Gastroesophageal sphincter (tissue), 4 donors: Measurements from ENCODE around the gene MEIS2. TPM values are rescaled to one million over a fixed set of nuclear protein-coding genes. Genes with fewer than 3 reads are reported as not detected.

Experiments
- ATAC-seq: fragments of 150-250 bp; one replicate; pipeline ENCODE4 v1.9.1; 2016; ENCODE audit warnings: mild to moderate bottlenecking, moderate library complexity
- H3K27ac ChIP-seq, 4 donors: fragments of 200-600 bp; sonication (generic) in 3 of 4; 1 replicate in 3 of 4; 2 replicates in 1 of 4; pipeline ENCODE4 v1.5.1; 2016 to 2019
- H3K27me3 ChIP-seq: fragments of 200-600 bp; sonication (generic); one replicate; pipeline ENCODE4 v1.5.1; 2019
- H3K36me3 ChIP-seq, 2 donors: fragments of 200-600 bp; sonication (generic); one replicate each; pipeline ENCODE4 v1.5.1; 2019; ENCODE audit warnings: control low read depth in 1 of 2
- H3K4me1 ChIP-seq, 3 donors: fragments of 200-600 bp; sonication (generic); 1 replicate in 2 of 3; 2 replicates in 1 of 3; pipeline ENCODE4 v1.5.1; 2016 to 2019; ENCODE audit warnings: control low read depth in 2 of 3
- H3K4me3 ChIP-seq, 2 donors: fragments of 200-600 bp; sonication (generic); one replicate each; pipeline ENCODE4 v1.5.1; 2019; ENCODE audit warnings: mild to moderate bottlenecking in 1 of 2, moderate library complexity in 1 of 2
- H3K9me3 ChIP-seq, 3 donors: fragments of 200-600 bp; sonication (generic); one replicate each; pipeline ENCODE4 v1.5.1; 2017 to 2019; ENCODE audit warnings: control low read depth in 2 of 3
- CTCF ChIP-seq, 4 experiments: fragments of 200-600 bp in 2 of 4; fragments of 450-650 bp in 2 of 4; sonication (generic) in 1 of 4; IDR thresholded peaks; one replicate each; pipeline ENCODE4 v1.5.1; 2017 to 2019; ENCODE audit warnings: antibody characterized with exemption in 4 of 4, mild to moderate bottlenecking in 2 of 4, moderate library complexity in 2 of 4
- EP300 ChIP-seq: sonication (generic); formaldehyde crosslinking; IDR thresholded peaks from one replicate; pipeline ENCODE4 v1.6.1; 2017; ENCODE audit warnings: antibody characterized with exemption, mild to moderate bottlenecking
- POLR2A ChIP-seq, 2 donors: fragments of 450-650 bp; IDR thresholded peaks; one replicate each; pipeline ENCODE4 v1.6.1; 2017; ENCODE audit warnings: antibody characterized with exemption in 2 of 2, mild to moderate bottlenecking in 2 of 2, moderate library complexity in 1 of 2
- POLR2AphosphoS5 ChIP-seq: sonication (generic); formaldehyde crosslinking; IDR thresholded peaks from one replicate; pipeline ENCODE4 v1.6.1; 2017; ENCODE audit warnings: antibody characterized with exemption
- WGBS, 2 donors: methylation state at CpG; one replicate each; pipeline ENCODE4 v1.1.5; 2018; ENCODE audit warnings: low coverage in 1 of 2; 5-methylcytosine and 5-hydroxymethylcytosine counted together
- total RNA-seq, 4 donors: library from RNA; depleted of rRNA; stranded (reverse); fragments of >200 nt; gene quantifications; one replicate each; pipeline ENCODE4 v1.1.0, GENCODE V29; 2016

MEIS2 gene
- total RNA-seq, 4 donors from 2014 or later, result 43.1 to 108 (median 85.7) TPM

DNA sequence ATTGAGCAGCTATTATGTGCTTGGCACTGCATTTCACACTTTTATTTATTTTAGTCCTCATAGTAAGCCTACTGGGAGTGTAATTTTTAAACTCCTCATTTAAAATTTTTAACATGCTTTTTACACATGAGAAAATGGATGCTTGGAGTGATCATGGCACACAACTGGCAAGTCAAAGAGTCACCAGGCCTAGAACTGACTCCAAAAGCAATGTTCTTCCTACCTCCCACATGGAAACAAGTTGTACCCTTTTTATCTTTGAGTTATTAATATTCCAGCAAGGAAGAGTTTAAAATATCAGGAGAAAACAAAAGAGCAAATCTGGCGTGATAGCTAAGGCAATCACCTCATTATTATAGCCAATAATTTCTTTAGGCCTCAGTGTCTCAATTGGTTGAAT lies 100.6 kb downstream of the MEIS2 start:
- no peaks in the 10 kb centered on the region for H3K27me3 ChIP-seq
- ATAC-seq, result no peak
- WGBS, 2 donors, result 89 to 90% methylated on average over 1 of the region's 1 CpG
- H3K4me3 ChIP-seq, result no peak overlapping the region
- peaks cover 0 to 12% of the 10 kb centered on the region in 2 donors for H3K36me3 ChIP-seq
- H3K4me1 ChIP-seq, result peaks cover 0 to 18% (median 4%) of the 10 kb centered on the region in 3 donors
- TF ChIP-seq POLR2A (IDR thresholded peaks at IDR 0.05) (no peak), CTCF (IDR thresholded peaks at IDR 0.05) (no peak), POLR2AphosphoS5 (no peak), EP300 (no peak)
- H3K27ac ChIP-seq, result no peak overlapping the region
- H3K9me3 ChIP-seq, result no peaks in the 10 kb centered on the region

- peak overlapping the region in 1 of 4 donors; percentile 33 for H3K27ac ChIP-seq
Measured at GRCh38 chr15:36996538-36997181, 103.7 kb downstream of the MEIS2 start.

GRCh38 chr15:36996121-36996520 lies 104.2 kb downstream of the MEIS2 start:
- WGBS, 2 donors, result 40 to 72% methylated on average over 2 of the region's 2 CpGs
- no peak overlapping the region for H3K4me3 ChIP-seq
- H3K27ac ChIP-seq, result peak overlapping the region in 1 of 4 donors; percentile 33
- H3K36me3 ChIP-seq, result no peaks in the 10 kb centered on the region
- no peaks in the 10 kb centered on the region for H3K9me3 ChIP-seq
- no peak for TF ChIP-seq POLR2A (IDR thresholded peaks at IDR 0.05)
- TF ChIP-seq EP300, result no peak
- no peak for TF ChIP-seq CTCF (IDR thresholded peaks at IDR 0.05)
- no peak for TF ChIP-seq POLR2AphosphoS5
- H3K27me3 ChIP-seq, result no peaks in the 10 kb centered on the region
- no peak for ATAC-seq
- H3K4me1 ChIP-seq, result peaks cover 0 to 18% (median 4%) of the 10 kb centered on the region in 3 donors

More at GRCh38 chr15:36996538-36997181, 103.7 kb downstream of the MEIS2 start:
- 60 to 73% methylated on average over 3 to 4 of the region's 4 CpGs for WGBS, 2 donors
- TF ChIP-seq POLR2AphosphoS5, result no peak
- TF ChIP-seq POLR2A (IDR thresholded peaks at IDR 0.05), result no peak
- no peak for TF ChIP-seq CTCF (IDR thresholded peaks at IDR 0.05)
- no peak for TF ChIP-seq EP300
- Histone ChIP-seq H3K27me3 (no peaks in the 10 kb centered on the region), H3K4me1 (peaks cover 0 to 18% (median 4%) of the 10 kb centered on the region in 3 donors), H3K36me3 (no peaks in the 10 kb centered on the region), H3K4me3 (no peak overlapping the region), H3K9me3 (no peaks in the 10 kb centered on the region)
- no peak for ATAC-seq

GRCh38 chr15:36994790-36995189 lies 105.6 kb downstream of the MEIS2 start:
- Histone ChIP-seq H3K4me1 (peaks cover 0 to 18% (median 4%) of the 10 kb centered on the region in 3 donors), H3K36me3 (no peaks in the 10 kb centered on the region), H3K4me3 (no peak overlapping the region), H3K9me3 (no peaks in the 10 kb centered on the region), H3K27ac (no peak overlapping the region), H3K27me3 (no peaks in the 10 kb centered on the region)
- TF ChIP-seq CTCF (IDR thresholded peaks at IDR 0.05) (no peak), EP300 (no peak), POLR2AphosphoS5 (no peak), POLR2A (IDR thresholded peaks at IDR 0.05) (no peak)
- no peak for ATAC-seq
- WGBS, 2 donors, result 67 to 92% methylated on average over 7 to 8 of the region's 8 CpGs

GRCh38 chr15:36992454-36992853 lies 107.9 kb downstream of the MEIS2 start:
- Histone ChIP-seq H3K4me3 (no peak overlapping the region), H3K9me3 (no peaks in the 10 kb centered on the region), H3K4me1 (peaks cover 0 to 21% (median 9%) of the 10 kb centered on the region in 3 donors), H3K27me3 (no peaks in the 10 kb centered on the region), H3K36me3 (no peaks in the 10 kb centered on the region), H3K27ac (no peak overlapping the region)
- TF ChIP-seq EP300 (no peak), POLR2AphosphoS5 (no peak), CTCF (IDR thresholded peaks at IDR 0.05) (no peak), POLR2A (IDR thresholded peaks at IDR 0.05) (no peak)
- no peak for ATAC-seq
- WGBS, 2 donors, result 69 to 76% methylated on average over 5 of the region's 5 CpGs
